ENCODE data around the gene ATRIP.

GRCh38 chr3:48505968-48506504, 59.5 kb downstream of the ATRIP start:
- TF ChIP-seq CTCF (IDR thresholded peaks at IDR 0.05) (no peak), SIN3A (IDR thresholded peaks at IDR 0.05; ENCODE audit: borderline replicate concordance, low read depth, low read length) (no peak), REST (IDR thresholded peaks at IDR 0.05; ENCODE audit: low read depth, low read length) (no peak), USF1 (IDR thresholded peaks at IDR 0.05; ENCODE audit: borderline replicate concordance, low read depth) (no peak), SMC3 (IDR thresholded peaks at IDR 0.05; ENCODE audit: low read depth, low read length) (no peak), EP300 (IDR thresholded peaks at IDR 0.05; ENCODE audit: borderline replicate concordance in 1 of 2, low read depth in 1 of 2, low read length in 1 of 2) (no peak), EZH2phosphoT487 (IDR thresholded peaks at IDR 0.05; ENCODE audit: borderline replicate concordance, low read depth) (no peak), YY1 (IDR thresholded peaks at IDR 0.05; ENCODE audit: low read depth) (no peak)
